ENCODE results near the gene GALNT17. TPM values are rescaled to one million over a fixed set of nuclear protein-coding genes. Genes with fewer than 3 reads are reported as not detected.

The GALNT17 gene
- polyA plus RNA-seq, 2 of the 4 experiments (the other 2 are of a cell fraction) = not detected

GRCh38 chr7:71221549-71221948 is 89.6 kb downstream of the GALNT17 start:
- no peak overlapping the region for H3K4me2 ChIP-seq
- peaks cover 5% of the 10 kb centered on the region; the same call in 1 of the 3 replicates for H3K9me3 ChIP-seq
- ATAC-seq (no peak), FAIRE-seq (no peak), DNase-seq (ENCODE audit: low read depth in 1 of 2, low spot score in 1 of 2) (no peak)
- WGBS (ENCODE audit: missing lambda C conversion rate) = 53% methylated on average over 3 of the region's 3 CpGs
- no peak overlapping the region for H3K4me3 ChIP-seq
- no peaks in the 10 kb centered on the region for H3K4me1 ChIP-seq
- ChIA-PET POLR2A (no interaction called here), CTCF (no interaction called here)
- no peak overlapping the region for H3K27ac ChIP-seq
- TF ChIP-seq JUN (IDR thresholded peaks at IDR 0.05) = no peak
- TF ChIP-seq CEBPB (IDR thresholded peaks at IDR 0.05) = no peak
- no peak for TF ChIP-seq HES2 (IDR thresholded peaks at IDR 0.05)

- H3K4me3 ChIP-seq = no peak overlapping the region
- peaks cover 3% of the 10 kb centered on the region; the same call in 1 of the 3 replicates for H3K9me3 ChIP-seq
- TF ChIP-seq CEBPB (IDR thresholded peaks at IDR 0.05) (peak in 1 of 2 experiments; percentile 24; a peak in 1 of 4 replicates), EP300 (IDR thresholded peaks at IDR 0.05) (no peak)
- no peak for ATAC-seq
- no peak for FAIRE-seq
- H3K4me2 ChIP-seq = no peak overlapping the region
- ChIA-PET POLR2A (no interaction called here), CTCF (interaction anchor here (0.6 kb wide), 1 partner anchor 303 kb away, joined by 3 read pairs; no protein-coding TSS in a partner anchor)
- no peak for DNase-seq (ENCODE audit: low read depth in 1 of 2, low spot score in 1 of 2)
- WGBS (ENCODE audit: missing lambda C conversion rate) = 9% methylated on average over 5 of the region's 5 CpGs
- H3K27ac ChIP-seq = no peak overlapping the region
- H3K4me1 ChIP-seq = no peaks in the 10 kb centered on the region
Measured at GRCh38 chr7:71227126-71227525, 95.2 kb downstream of the GALNT17 start.

DNA sequence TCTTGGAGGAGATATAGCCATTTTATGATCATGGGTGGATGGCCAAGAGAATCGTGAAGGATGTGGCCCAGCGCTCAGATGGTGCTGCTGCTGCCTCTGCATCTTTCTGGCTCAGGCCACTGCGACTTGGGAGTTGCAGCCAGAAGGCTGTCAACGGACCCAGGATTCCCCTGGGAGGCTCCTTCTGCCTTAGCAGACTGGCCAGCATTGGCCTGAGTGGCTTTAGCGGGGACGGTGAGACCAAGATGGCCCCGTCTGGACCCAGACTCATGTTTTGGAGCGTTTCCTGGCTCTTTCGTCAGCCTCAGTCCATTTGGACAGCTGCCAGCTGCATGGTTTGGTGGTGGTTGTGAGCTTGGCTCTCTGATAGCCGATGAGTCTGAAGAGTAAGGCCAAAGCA is 97.2 kb downstream of the GALNT17 start:
- no peak for FAIRE-seq
- no peak overlapping the region for H3K27ac ChIP-seq
- POLR2A ChIA-PET = no interaction called here
- WGBS (ENCODE audit: missing lambda C conversion rate) = 6% methylated on average over 9 of the region's 10 CpGs
- no peaks in the 10 kb centered on the region for H3K4me1 ChIP-seq
- CTCF ChIA-PET = no interaction called here
- peaks cover 3% of the 10 kb centered on the region; the same call in 1 of the 3 replicates for H3K9me3 ChIP-seq
- no peak overlapping the region for H3K4me3 ChIP-seq
- ATAC-seq = no peak
- no peak for DNase-seq (ENCODE audit: low read depth in 1 of 2, low spot score in 1 of 2)
- no peak overlapping the region for H3K4me2 ChIP-seq
- TF ChIP-seq HOXB13 (CRISPR knock-in tag; IDR thresholded peaks at IDR 0.05; ENCODE audit: low read depth) (no peak), CHD4 (IDR thresholded peaks at IDR 0.05; ENCODE audit: borderline replicate concordance) (no peak), CHD2 (IDR thresholded peaks at IDR 0.05; ENCODE audit: low read length, partially characterized antibody) (no peak), MYC (IDR thresholded peaks at IDR 0.05; ENCODE audit: borderline replicate concordance, low read length) (no peak), ZFP36 (IDR thresholded peaks at IDR 0.05; ENCODE audit: borderline replicate concordance, partially characterized antibody) (no peak), NR3C1 (IDR thresholded peaks at IDR 0.05) (no peak), JUN (IDR thresholded peaks at IDR 0.05) (no peak), HOXA7 (CRISPR knock-in tag; IDR thresholded peaks at IDR 0.05) (no peak), ESRRA (IDR thresholded peaks at IDR 0.05; ENCODE audit: borderline replicate concordance, low read length) (no peak), CBX2 (IDR thresholded peaks at IDR 0.05; ENCODE audit: borderline replicate concordance, low read depth) (no peak), POLR2A (IDR thresholded peaks at IDR 0.05; ENCODE audit: low read length) (no peak), ZNF302 (CRISPR knock-in tag; IDR thresholded peaks at IDR 0.05) (no peak), EHF (CRISPR knock-in tag; IDR thresholded peaks at IDR 0.05) (no peak), CEBPB (IDR thresholded peaks at IDR 0.05) (no peak), ATOH8 (CRISPR knock-in tag; IDR thresholded peaks at IDR 0.05; ENCODE audit: low read depth) (no peak), RAD21 (conservative IDR thresholded peaks at IDR 0.05 in 1 of 2, IDR thresholded peaks at IDR 0.05 in 1 of 2) (no peak)
- TF ChIP-seq, protein P1, sequence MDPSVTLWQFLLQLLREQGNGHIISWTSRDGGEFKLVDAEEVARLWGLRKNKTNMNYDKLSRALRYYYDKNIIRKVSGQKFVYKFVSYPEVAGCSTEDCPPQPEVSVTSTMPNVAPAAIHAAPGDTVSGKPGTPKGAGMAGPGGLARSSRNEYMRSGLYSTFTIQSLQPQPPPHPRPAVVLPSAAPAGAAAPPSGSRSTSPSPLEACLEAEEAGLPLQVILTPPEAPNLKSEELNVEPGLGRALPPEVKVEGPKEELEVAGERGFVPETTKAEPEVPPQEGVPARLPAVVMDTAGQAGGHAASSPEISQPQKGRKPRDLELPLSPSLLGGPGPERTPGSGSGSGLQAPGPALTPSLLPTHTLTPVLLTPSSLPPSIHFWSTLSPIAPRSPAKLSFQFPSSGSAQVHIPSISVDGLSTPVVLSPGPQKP (IDR thresholded peaks at IDR 0.05; ENCODE audit: low read depth, low read length) = no peak
- TF ChIP-seq, protein P2, sequence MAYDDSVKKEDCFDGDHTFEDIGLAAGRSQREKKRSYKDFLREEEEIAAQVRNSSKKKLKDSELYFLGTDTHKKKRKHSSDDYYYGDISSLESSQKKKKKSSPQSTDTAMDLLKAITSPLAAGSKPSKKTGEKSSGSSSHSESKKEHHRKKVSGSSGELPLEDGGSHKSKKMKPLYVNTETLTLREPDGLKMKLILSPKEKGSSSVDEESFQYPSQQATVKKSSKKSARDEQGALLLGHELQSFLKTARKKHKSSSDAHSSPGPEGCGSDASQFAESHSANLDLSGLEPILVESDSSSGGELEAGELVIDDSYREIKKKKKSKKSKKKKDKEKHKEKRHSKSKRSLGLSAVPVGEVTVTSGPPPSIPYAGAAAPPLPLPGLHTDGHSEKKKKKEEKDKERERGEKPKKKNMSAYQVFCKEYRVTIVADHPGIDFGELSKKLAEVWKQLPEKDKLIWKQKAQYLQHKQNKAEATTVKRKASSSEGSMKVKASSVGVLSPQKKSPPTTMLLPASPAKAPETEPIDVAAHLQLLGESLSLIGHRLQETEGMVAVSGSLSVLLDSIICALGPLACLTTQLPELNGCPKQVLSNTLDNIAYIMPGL (CRISPR knock-in tag; IDR thresholded peaks at IDR 0.05; ENCODE audit: borderline replicate concordance) = no peak
